Upper lobe of left lung (tissue), 4 donors: Measurements from ENCODE around the gene TUBGCP6.

Experiments
- POLR2A ChIP-seq, 4 donors: fragments of 450-650 bp; IDR thresholded peaks; one replicate each; pipeline ENCODE4 v1.5.1; 2016 to 2017; ENCODE audit warnings: antibody characterized with exemption in 4 of 4, mild to moderate bottlenecking in 2 of 4
- TF ChIP-seq, protein P1 (sequence below), 6 experiments: fragments of 450-650 bp in 4 of 6; fragments of 200-600 bp in 2 of 6; sonication (generic) in 2 of 6; IDR thresholded peaks; one replicate each; pipeline ENCODE4 v1.5.1; 2016 to 2019; ENCODE audit warnings: antibody characterized with exemption in 6 of 6

DNA sequence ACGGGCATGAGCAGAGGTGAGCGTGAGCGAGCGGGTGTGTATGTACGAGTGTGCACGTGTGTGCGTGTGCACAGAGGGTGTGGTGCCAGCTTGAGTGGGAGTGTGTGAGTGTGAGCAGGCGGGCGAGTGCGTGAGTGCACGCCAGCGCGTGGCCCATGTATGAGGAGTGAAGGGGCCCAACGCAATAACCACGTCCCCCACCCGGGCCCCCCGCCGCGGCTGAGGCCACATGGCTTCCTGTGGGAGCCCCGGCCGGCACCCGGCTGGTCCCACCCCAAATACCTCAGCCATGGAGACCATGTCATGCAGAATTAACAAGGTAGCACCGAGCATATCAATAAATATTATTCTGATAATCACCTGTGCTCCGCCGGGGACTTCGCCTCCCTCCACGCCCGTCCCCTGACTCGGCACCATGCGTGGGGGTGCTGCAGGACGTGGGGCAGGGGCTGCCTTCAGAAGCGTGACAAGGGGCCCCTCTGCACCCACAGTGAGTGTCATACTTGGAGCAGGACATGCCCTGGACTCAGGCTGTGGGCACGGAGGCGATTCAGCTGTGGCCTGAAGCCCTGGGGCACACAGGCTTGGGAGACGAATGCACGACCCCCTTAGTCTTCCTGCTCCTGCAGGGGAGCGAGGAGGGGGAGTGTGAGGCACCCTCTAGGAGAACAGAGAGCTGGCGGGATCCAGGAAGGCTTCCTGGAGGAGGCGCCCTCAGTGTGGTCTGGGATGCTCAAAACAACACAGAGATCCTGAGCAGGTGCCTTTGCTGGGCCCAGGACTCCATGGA lies 64.7 kb downstream of the TUBGCP6 start:
- TF ChIP-seq POLR2A (IDR thresholded peaks at IDR 0.05): no peak
- TF ChIP-seq, protein P1, sequence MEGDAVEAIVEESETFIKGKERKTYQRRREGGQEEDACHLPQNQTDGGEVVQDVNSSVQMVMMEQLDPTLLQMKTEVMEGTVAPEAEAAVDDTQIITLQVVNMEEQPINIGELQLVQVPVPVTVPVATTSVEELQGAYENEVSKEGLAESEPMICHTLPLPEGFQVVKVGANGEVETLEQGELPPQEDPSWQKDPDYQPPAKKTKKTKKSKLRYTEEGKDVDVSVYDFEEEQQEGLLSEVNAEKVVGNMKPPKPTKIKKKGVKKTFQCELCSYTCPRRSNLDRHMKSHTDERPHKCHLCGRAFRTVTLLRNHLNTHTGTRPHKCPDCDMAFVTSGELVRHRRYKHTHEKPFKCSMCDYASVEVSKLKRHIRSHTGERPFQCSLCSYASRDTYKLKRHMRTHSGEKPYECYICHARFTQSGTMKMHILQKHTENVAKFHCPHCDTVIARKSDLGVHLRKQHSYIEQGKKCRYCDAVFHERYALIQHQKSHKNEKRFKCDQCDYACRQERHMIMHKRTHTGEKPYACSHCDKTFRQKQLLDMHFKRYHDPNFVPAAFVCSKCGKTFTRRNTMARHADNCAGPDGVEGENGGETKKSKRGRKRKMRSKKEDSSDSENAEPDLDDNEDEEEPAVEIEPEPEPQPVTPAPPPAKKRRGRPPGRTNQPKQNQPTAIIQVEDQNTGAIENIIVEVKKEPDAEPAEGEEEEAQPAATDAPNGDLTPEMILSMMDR (IDR thresholded peaks at IDR 0.05): no peak
